Stimulated activated CD8-positive, alpha-beta memory T cell treated with anti-CD3 and anti-CD28 coated beads, Interleukin-7, amount 100 ng/mL, for 24 hours (primary cell): ENCODE data around the gene KNTC1.
A peak's percentile ranks its signal among the peaks of the same experiment; 100 is the strongest.
"Not testable (repeated sequence)": the region's sequence is repeated elsewhere in the genome, so short reads cannot be mapped to it uniquely, and the experiment has no call there.

ENCODE experiments used
- DNase-seq: peaks from one replicate; pipeline ENCODE4 v3.0.0-alpha.2; 2020; ENCODE audit warnings: low read depth

KNTC1 gene

DNA sequence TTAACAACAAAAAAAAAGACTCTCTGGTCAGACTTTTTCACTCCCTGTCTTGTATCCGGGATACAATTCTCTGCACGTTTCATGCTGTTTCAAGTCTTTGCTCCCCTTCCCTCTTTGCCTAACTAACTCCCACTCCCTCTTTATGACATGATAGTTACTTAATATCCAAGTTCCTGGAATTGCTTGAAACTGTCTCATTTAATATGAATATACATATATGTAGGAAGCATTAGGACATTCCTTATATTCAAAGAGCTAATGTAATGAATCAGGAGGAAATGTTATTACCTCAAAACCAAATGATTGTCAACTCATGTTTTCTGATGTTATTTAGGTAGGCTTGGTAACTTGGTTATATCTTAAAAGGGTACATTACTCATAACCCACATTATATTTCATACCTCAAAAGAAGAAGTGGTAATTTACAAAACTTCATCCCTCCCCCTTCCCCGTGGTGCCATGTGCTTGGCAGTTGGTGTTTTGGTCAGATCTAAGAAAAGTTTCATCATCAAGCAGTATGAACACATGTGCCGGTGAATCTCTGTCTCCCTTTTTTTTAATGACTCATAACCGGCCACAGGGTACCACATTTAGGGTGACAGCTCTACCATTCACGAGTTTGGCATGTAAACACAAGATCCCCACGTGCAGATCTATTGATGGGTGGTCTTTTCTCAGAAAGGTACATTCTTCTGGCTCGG, 119.6 kb downstream of the KNTC1 start:
- DNase-seq: peak; percentile 26

DNA sequence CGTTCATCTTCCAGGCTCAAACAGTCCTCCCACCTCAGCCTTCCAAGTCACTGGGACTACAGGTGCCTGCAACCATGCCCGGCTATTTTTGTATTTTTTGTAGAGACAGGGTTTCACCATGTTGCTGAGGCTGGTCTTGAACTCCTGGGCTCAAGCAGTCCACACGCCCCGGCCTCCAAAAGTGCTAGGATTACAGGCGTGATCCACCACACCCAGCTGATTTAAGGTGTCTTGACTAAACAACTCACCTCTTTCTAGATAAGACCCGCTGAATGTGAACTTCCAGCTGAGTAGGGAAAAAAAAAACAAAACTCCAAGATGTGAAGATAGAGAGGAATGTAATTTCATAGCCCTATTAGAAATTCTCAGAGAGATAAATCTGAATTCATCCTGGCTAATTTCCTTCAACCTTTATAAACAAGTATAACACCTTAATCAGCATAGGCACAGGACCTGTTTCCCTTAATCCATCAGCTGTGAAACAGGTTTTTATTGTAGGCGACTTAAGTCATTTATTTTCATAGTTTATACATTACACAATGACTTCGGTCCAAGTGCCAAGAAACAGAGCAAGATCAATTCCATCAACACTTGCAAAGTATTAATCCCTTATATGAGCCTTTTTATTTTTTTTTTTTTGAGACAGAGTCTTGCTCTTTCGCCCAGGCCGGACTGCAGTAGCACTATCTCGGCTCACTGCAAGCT, 124.6 kb downstream of the KNTC1 start:
- no peak for DNase-seq

DNA sequence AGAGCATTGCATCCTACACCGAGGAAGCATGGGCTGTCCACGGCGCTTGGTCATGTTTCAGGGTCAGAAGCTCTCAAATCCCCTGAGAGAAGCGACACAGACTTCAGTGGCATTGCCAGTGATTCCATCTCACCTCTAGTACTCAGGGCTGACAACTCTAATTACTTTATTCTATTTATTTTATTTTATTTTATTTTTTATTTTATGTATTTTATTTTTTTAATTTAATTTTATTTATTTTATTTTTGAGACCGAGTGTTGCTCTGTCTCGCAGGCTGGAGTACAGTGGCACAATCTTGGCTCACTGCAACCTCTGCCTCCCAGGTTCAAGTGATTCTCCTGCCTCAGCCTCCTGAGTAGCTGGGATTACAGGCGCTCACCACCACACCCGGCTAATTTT, 126.2 kb downstream of the KNTC1 start:
- DNase-seq: not testable (repeated sequence)

DNA sequence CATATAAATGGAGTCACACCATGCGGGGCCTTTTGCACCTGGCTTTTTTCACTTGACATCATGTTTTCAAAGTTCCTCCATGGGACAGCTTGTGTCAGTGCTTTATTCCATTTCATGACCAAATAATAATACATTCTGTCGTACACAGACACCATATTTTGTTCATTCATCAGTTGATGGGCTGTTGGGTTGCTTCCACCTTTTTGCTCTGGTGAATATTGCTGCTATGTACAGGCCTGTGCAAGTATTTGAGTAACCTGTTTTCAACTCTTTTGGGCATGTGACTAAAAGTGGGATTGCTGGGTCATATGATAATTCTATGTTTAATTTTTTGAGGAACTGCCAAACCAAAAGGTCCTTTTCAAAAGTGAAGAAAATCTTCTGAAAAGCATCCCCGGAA, 129.2 kb downstream of the KNTC1 start:
- no peak for DNase-seq

DNA sequence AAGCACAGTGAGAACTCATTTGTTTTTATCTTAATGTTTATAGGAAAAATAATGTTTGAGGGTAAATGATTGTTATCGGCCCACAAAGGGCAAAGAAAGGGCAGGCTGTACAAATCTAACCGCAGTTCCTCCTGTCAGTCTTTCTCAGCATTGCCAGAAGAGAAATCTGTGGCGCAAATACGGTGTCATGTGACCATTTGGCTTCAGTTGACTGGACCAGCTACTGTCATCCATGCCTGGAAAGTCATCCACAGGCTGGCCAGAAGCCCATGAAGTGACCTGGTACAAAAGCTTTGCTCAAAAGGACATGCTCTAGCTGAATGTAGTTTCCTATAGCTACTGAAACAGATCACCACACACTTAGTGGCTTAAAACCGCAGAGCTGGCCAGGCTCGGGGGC, 132.5 kb downstream of the KNTC1 start:
- DNase-seq: no peak

DNA sequence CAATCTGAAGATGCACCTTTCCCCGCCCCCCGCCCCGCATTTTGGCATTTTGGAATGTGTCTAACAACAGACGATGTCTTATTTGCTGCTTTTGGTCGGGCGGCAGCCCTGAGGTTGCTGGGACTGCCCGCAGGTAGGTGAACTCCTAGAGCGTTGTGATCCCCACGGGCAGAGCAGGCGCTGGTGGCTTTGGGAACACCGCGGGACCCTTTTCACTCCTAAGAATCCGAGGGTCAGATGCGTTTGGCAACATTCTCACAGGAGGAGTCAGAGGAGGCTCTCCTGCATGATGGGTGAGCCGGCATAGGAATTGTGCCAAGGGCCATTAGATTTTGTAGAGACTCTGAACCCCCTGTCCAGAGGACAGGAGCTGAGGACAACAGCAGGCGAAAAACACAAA, 134.2 kb downstream of the KNTC1 start:
- DNase-seq: no peak

DNA sequence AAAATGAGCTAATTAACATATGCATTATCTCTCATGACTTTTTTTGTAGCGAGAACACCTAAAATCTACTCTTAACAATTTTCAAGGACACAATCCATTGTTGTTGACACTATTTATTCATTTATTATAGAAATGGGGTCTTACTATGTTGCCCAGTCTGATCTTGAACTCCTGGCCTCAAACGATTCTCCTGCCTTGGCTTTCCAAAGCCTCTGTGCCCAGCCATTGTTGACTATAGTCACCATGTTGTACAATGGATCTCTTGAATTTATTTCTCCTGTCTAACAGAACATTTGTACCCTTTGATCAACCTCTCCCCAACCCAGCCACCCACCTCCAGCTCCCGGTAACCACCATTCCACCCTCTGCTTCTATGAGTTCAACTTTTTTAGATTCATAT, 134.9 kb downstream of the KNTC1 start:
- DNase-seq: no peak

DNA sequence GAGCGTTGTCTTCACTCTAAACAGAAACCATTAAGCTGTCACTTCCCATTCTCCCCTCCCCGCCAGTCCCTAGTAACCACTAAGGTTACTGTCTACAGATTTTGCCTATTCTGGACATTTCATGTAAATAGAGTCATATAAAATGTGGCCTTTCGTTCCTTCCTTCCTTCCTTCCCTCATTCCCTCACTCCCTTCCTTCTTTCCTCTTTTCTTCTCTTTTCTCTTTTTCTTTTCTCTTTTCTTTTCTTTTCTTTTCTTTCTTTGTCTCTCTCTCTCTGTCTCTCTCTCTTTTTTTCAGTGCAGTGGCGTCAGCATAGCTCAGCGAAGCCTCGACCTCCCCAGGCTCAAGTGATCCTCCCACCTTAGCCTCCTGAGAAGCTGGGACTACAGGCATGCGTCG, 138.3 kb downstream of the KNTC1 start:
- DNase-seq: no peak

DNA sequence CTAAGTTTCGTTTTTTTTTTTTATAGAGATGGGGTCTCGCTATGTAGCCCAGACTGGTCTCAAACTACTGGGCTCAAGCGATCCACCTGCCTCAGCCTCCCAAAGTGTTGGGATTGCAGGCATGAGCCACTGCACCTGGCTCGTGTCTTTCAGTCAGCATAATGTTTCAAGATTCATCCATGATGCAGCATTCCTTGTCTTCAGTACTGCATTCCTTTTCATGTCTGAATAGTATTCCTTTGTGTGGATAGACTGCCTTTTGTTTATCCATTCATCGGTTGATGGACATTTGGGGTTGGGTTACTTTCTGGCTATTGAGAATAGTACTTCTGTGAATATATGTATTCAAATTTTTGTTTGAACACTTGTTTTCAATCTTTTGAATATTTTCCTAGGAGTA, 138.7 kb downstream of the KNTC1 start:
- DNase-seq: no peak

DNA sequence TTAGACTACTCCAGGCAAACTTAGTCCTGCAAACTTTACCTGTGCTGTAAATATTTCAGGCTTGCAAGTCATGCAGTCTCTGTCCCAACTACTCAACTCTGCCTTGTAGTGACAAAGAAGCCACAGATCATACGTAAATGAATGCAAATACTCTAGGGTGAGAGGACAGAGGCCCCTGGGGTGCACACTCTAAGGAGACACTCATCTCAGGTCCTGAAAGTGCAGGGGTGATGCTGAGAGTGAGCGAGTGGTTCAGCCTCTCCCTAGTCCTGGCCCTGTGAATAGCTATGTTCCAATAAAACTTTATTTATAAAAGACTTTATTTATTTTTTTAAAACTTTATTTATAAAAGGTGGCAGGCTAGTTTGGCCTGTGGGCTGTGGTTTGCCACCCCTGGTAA, 141.2 kb downstream of the KNTC1 start:
- no peak for DNase-seq

DNA sequence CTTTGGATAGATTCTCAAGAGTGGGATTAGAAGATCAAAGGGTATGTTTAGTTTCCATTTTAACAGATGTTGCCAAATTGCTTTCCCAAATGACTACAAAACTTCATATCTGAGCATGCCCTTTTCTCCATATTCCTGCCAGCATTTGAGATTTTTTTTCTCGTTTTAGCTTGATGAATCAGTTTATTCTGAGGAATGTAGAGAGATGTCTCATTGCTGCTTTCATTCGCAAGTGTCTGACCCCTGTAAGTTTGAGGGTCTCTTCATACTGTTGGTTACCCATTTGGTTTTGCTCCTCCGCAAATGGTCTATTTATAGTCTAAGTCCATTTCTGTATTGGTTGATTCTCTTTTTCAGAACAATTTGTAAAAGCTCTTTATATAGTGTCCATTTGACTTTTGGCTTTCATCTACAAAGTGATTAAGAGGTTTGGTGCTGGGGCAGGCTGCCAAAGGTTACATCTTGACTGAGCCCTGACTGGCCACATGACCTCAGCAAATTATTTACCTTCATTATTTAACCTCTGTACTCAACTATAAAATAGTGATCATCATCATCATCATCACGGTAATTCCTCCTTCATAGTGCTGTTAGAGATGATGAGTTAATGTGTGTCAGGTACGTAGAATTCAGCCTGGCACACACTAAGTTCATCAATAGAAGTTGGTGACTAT, 142.5 kb downstream of the KNTC1 start:
- no peak for DNase-seq

DNA sequence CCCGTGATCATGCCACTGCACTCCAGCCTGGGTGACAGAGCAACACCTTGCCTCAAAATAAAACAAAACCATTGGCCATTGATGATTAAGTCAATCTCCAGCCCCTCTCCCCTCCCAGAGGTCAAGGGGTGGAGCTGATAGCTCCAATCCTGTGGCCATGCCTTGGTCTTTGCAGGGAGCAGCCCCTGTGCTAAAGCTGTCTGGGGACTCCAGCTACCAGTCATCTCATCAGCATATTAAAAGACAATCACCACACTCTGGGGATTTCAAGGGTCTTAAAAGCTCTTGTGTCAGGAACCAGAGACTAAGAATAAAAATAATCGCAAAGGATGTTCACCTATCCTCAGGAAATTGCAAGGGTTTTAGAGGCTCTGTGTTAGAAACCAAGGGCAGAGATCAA, 145.5 kb downstream of the KNTC1 start:
- DNase-seq: no peak
